A549 (cell line): ENCODE data around the gene TRMT61A.

Source experiments
- CEBPB ChIP-seq, 2 experiments: fragments of >200 bp in 1 of 2; sonication (Bioruptor Twin) in 1 of 2; formaldehyde crosslinking in 1 of 2; IDR thresholded peaks; 2 replicates each; pipeline ENCODE4 v1.6.1; 2012 to 2016
- EP300 ChIP-seq, 2 experiments: fragments of >200 bp; sonication (Bioruptor Twin); formaldehyde crosslinking; IDR thresholded peaks; 2 replicates in 1 of 2; 3 replicates in 1 of 2; pipeline ENCODE4 v1.6.1; 2016 to 2017
- POLR2A ChIP-seq: IDR thresholded peaks from 2 replicates; pipeline ENCODE4 v1.6.1; 2012; ENCODE audit warnings: mild to moderate bottlenecking, low read length
- TF ChIP-seq, protein P1 (sequence below): fragments of >200 bp; sonication (Bioruptor Twin); formaldehyde crosslinking; IDR thresholded peaks from 3 replicates; pipeline ENCODE4 v1.5.1; 2016
- TF ChIP-seq, protein P2 (sequence below): IDR thresholded peaks from 2 replicates; pipeline ENCODE4 v1.6.1; 2012

DNA sequence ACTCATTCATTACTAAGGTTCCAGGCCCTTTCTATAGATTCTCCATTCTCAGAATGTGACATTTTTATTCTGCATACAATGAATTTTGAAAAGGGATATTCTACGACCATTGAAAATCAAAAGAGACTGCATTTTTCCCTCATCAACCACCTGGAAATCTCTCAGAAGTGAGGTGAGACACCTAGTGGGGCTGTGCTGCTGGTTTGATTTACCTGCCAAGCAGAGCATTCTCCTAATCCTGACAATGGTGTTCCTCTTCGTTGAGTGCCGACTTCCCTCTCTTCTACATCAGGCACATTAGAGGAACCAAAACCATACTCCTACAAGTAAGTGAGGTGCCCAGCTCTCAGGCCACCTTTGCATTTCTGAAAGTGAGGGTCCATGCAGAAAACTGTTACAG is 21.2 kb upstream of the TRMT61A start:
- no peak for TF ChIP-seq EP300 (IDR thresholded peaks at IDR 0.05)
- TF ChIP-seq, protein P1, sequence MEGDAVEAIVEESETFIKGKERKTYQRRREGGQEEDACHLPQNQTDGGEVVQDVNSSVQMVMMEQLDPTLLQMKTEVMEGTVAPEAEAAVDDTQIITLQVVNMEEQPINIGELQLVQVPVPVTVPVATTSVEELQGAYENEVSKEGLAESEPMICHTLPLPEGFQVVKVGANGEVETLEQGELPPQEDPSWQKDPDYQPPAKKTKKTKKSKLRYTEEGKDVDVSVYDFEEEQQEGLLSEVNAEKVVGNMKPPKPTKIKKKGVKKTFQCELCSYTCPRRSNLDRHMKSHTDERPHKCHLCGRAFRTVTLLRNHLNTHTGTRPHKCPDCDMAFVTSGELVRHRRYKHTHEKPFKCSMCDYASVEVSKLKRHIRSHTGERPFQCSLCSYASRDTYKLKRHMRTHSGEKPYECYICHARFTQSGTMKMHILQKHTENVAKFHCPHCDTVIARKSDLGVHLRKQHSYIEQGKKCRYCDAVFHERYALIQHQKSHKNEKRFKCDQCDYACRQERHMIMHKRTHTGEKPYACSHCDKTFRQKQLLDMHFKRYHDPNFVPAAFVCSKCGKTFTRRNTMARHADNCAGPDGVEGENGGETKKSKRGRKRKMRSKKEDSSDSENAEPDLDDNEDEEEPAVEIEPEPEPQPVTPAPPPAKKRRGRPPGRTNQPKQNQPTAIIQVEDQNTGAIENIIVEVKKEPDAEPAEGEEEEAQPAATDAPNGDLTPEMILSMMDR: no peak
- TF ChIP-seq POLR2A: no peak
- no peak for TF ChIP-seq CEBPB (IDR thresholded peaks at IDR 0.05)
- TF ChIP-seq, protein P2, sequence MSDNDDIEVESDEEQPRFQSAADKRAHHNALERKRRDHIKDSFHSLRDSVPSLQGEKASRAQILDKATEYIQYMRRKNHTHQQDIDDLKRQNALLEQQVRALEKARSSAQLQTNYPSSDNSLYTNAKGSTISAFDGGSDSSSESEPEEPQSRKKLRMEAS: no peak
